Stimulated activated CD4-positive, alpha-beta T cell treated with anti-CD3 and anti-CD28 coated beads, TNF-alpha, amount 100 ng/mL, for 48 hours (primary cell): ENCODE measurements around the gene HSPB7.
"Not testable (repeated sequence)": the region's sequence is repeated elsewhere in the genome, so short reads cannot be mapped to it uniquely, and the experiment has no call there.

Experiments
- DNase-seq, 3 donors: peaks; one replicate each; pipeline ENCODE4 v3.0.0-alpha.2; 2020; ENCODE audit warnings: low read depth in 3 of 3

The HSPB7 gene

DNA sequence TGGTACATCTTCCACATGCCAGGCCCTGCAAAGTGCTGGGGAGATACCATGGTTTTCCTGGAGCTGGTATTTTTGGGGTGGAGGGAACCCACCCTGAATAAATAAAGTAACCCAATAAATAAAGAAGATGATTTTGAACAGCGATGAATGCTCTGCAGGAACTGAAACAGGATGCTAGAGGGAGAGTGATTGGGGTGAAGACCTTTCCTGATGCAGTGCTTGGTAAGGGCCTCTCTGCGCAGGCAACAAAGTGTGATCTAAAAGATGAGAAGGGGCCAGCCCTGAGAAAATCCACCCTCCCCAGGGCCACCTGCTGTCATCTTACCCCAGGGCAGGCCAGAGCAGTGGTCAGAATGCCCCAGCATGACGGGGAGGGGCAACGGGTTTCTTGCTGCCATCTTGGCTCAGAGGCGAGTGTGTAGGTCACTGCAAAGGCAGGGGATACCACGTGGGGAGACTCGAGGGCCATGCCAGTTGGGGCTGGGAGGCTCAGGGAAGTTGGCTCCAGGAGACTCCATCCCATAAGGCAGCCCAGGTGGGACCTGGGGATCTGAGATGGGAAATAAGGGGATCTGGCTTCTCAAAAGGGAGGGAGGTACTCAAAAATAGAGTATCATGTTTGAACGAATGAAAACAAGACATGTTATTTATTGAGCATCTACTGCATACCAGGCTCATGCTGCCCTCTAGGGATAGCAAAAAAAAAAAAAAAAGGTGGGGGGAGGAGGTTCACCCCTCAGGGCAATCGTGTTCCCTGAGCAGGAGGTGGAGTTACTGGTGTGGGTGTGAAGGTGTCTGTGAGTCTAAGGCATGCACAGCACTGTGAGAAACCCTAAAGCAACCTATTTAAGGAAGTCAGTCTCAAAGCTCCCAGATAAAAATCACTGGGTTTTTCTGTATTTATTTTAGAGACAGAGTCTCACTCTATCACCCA lies 11.0 kb downstream of the HSPB7 start:
- DNase-seq: no peak

DNA sequence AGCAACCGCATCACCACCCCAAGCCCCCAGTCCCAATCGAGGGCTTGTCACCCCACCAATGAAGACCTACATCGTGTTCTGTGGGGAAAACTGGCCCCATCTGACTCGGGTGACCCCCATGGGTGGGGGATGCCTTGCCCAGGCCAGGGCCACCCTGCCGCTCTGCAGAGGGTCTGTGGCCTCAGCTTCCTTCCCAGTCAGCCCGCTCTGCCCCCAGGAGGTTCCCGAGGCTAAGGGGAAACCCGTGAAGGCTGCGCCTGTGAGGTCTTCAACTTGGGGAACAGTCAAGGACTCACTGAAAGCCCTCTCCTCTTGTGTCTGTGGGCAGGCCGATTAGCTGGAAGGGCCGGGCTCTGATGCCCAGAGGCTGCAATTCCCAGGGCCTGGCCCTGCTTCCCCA lies 11.8 kb downstream of the HSPB7 start:
- DNase-seq: no peak

DNA sequence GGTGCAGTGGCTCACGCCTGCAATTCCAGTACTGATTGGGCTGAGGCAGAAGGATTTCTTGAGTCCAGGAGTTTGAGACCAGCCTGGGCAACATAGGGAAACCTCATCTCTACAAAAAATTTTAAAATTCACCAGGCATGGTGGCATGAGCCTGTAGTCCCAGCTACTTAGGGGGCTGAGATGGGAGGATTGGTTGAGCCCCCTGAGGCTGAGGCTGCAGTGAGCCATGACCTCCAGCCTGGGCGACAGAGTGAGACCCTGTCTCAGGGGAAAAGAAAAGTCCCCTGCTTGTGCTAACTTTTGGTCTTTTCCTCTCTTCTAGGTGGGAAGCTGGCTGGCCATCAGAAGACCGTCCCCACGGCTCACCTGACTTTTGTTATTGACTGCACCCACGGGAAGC lies 12.2 kb downstream of the HSPB7 start:
- no peak for DNase-seq

DNA sequence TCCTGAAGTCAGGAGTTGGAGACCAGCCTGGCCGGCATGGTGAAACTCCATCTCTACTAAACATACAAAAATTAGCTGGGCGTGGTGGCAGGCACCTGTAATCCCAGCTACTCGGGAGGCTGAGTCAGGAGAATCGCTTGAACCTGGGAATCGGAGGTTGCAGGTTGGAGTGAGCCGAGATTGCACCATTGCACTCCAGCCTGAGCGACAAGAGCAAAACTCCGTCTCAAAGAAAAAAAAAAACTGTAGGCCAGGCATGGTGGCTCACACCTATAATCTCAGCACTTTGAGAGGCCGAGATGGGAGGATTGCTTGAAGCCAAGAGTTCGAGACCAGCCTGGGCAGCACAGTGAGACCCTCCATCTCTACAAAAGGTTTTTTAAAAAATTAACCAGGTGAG lies 16.6 kb downstream of the HSPB7 start:
- DNase-seq: not testable (repeated sequence)

DNA sequence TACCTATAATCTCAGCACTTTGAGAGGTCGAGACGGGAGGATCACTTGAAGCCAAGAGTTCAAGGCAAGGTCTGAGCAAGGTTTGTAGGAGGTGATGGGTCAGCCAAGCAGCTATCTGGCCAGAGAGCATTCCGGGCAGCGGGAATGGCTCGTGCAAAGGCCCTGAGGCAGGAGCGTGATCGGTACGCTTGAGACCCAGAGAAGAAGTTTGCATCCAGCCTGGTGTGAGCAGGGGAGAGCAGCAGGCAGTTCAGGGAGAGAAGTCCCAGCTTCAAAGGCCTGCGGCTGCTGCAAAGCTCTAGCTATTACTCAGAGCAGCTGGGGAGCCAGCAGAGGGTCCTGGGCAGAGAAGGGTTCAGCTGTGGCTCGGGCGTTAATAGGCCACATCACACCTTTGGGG lies 18.9 kb downstream of the HSPB7 start:
- no peak for DNase-seq

DNA sequence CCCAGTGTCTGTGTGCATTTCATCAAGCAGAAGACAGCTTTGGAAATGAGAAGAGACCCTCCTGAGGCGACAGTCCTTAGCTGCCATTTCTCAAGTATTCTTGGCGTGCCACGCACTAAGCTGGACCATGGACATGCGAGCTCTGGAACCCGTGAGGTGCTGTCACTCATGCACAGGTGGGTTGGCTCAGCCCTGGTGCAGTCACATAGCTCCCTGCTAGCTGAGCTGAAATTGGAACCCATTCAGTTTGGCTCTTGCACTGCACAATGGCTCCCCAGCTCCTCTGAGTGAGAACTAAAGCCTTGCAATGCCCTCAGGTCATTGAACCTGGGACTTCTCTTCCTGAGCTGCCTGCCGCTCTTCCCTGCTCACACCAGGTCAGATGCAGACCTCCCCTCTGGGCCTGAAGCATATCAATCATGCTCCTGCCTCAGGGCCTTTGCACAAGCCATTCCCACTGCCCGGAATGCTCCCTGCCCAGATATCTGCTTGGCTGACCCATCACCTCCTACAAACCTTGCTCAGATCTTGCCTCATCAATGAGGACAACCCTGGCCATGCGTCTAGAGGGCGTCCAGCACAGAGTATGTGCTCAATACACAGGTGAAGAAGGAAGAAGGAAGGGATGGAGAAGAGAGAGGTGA lies 20.1 kb downstream of the HSPB7 start:
- DNase-seq: no peak

DNA sequence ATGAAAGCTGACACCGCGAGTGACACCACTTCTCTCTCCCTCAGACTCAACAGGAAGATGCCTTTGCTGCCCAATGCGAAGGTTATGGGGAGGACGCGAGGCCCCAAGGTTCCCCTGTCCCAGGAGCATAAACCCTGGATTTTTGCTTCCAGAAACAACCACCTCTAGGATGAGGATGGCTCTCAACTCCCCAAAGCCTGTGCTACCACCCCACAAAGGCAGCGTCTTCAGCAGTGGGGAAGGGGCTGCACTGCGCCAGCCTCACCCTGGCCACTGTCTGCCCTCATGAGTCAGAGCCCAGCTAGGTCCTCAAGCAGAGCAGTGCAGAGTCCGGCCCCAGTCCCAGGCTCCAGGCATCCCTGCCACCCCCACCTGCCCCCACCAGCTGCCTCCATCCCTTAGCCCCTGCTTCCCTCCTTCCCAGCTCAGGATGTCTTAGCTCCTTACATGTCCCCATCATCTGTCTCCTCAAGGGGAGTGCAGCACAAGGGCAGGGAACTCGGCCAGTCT lies 20.7 kb downstream of the HSPB7 start:
- DNase-seq: no peak

DNA sequence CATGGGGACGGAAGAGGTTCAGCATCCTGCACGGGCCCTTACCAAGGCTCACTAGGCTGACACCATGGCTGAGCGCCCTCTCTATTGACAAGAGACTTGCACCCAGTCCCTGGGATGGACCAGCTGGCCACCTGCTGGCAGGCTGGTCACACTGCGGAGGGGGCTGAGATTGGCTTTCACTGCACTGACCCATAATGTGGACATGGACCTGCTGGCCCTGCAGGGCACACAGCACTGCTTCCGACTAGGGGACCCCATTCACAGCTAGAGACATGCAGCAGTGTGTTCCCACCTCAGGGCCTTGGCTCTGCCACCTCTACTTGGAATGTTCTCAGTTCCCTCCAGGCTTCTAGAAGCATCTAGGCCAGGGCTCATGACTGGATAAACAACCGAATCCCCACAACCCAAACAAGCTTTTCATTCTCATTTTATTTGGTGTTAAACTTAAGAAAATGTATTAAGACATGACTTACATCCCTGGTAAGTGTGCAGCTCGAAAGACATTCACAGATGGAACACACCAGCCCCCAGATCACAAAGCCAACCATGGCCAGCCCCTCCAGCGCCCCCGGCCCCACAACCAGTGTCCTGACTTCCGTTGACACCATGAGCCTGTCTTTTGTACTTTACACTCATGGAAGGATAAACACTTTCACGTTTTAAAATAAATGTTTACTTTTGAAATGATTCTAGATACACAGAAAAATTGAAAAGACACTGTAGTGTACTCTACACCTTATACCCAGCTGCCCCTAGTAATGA lies 23.1 kb downstream of the HSPB7 start:
- peak in 2 of 3 donors; percentile 23 to 43 for DNase-seq

DNA sequence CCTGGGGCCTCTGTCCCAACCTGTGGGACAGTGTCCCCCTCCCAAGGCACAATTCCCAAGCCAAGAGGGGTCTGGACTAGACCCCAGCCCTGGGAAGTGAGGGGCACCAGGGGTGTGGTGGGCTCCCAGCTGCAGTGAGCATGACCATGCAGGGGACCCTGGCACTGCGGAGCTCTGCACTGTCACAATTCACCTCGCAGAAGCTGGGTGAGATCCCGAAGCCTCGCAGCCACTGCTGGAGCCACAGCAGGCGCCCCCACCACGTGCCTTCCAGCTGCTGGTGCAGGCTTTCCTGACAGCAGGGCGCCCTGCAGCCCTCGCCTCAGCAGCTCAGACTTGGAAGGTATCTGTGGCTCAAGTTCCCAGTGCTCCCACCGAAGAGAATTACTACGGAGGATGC lies 23.8 kb downstream of the HSPB7 start:
- DNase-seq: no peak

DNA sequence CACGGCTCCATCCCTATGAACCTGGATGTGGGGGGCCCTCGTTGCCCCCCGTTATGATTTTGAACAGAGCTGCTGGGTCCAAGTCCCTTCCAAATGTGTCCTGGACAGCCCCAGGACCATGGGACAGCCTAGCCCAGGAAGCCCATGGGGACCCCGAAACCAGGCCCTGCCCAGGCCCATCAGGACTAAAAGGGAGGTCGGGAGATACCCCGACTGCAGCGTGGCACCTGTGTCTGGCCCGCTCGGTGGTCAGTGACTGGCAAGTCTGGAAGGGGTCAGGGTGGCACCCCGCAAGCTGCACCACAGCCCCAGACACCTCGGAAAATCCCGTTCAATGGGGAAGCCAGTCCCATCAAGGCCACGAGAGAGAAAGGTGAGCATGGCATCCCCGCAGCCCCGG lies 24.2 kb downstream of the HSPB7 start:
- no peak for DNase-seq

DNA sequence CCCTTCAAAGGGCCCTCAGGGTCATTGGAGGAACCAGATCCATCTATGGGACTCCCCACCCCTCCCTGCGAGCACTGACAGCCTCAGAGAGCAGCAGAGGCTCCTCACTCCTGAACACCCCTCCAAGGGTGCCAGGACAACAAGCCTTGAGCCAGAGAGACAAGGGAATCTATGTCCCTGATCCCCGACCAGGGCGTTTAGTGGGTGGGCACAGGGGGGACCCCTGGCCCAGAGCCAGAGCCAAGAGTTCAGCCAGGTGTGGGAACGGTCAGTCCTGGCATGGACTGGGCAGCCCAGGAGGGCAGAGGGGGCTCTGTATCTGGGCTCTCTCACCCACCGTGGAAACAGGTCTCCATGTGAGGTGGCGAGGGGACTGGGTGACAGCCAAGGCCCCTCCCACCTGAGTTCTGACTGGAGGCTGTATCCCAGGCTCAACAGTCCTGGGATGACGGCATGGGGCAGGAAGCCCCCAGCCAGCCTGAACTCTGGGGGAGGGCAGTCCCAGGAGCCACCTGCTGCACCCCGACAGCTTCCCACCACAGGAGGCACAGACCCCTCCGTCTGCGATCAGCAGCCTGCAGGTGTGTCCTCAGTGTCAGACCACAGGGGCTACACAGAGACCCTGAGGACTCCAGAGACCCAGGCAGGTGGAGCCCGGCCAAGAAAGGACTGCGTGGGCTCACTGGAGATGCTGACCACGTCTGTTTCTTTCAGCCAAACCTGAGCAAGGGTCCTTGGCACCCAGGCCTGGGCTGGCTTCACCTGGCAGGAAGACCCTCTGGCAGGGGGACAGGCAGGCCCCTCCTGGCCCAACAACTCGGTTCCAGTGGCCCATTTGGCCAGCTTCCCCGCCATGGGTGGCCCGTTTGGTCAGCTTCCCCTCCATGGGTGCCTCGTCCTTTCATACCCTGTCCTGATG lies 25.0 kb downstream of the HSPB7 start:
- DNase-seq: no peak

DNA sequence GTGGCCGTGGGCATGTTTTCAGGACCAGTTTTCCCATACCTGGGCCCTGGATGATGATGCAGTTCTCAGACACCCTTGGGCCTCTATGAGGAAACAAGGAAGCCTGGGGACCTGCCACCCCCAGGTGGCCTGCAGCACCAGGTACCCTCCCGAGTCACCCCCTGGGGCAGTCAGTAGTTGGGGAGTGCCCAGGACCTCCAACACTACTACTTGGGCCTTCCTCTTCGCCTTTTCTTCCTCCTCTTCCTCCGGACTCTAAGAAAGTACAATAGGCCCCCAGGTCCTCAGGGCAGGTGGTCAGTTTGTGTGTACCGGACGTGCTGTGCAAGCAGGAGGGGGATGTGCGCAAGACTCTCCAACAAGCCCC lies 25.7 kb downstream of the HSPB7 start:
- DNase-seq: no peak

DNA sequence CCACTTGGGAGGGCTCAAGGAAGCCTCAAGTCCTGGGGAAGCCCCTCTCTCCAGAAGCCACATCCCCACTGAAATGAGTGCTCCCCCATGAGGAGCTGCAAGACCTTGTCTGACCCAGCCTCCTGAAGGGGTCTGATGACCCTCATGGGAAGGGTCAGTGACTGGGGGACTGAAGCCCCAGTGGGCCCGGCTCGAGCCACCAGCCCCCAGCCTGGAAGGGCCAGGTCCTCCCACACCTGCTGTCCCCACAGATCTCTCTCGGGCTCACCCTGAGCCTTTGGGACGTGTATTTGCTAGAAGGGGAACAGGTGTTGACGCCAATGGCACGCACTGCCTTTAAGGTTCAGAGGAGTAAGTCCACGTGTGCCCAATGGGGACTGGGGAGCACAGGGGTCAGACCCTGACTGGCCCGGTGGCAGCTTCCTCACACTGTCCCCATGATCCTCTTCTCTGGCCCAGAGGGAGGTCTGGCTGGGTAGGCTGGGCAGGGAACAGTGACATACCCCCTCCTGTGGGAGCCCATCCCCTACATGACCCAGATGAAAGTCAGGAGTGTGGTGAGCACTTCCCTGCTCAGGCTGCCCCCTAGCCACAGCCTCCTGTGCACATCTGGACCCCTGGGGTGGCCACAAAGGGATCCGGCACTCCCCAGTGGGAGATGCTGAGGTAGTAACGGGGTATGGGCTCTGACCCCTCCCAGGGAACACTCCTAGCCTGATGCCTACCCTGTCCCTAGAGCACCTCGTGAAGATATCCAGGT lies 26.2 kb downstream of the HSPB7 start:
- DNase-seq: no peak

DNA sequence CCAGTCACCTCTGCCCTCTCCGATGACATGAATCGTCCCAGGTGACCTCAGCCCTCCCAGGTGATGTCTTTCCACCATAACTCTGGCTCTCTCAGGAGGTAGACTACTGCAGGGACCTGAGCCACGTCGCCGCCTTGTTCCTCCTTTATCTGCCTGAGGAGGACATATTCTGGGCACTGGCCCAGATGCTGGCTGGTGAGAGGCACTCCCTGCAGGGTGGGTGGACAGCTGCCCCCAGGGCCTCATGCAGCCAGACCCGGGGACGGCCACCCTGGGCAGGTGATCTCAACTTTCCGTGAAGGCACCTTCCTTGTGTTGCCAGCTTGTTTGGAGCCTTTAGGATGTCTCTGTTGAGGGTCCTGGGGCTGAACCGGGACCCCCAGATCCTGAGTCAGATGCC lies 28.1 kb downstream of the HSPB7 start:
- no peak for DNase-seq

DNA sequence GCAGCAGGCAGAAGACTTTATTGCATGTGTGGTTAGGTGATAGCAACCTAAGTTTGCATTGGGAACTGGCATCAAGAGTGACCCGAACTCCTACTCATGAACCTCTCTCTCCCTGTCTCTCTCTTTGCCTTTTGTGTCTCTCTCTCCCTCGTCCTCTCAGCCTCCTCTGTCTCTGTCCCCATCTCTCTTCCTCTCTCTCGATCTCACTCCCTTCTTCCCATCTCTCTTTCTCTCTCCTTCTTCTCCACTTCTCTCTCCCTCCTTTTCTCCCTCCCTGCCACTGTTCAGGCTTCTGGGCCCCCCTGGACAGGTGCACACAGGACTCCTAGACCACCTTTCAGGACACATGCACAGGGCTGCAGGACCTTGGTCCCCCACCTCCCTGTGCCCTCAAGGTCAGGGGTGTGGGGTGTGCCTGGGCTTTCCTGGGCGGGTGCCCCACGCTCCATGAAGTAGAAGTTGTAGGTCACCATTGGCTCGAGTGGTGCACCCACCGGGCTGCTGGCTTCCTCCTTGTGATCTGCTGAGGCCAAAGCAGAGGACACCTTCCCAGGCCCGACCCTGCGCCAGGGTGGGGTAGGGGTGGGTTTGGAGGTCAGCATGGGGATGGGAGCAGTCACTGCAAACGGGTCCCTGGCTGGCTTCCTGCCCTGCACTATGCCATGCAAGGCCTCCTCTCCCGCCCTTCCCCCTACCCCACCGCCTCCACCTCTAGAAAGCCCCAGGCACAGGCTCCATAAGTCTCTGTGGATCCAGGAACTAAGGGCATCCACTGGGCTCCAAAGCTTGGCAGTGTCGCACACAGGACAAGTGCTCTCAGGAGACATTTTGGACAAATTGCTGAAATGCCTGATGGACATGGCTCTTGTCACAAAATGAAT lies 28.7 kb downstream of the HSPB7 start:
- no peak for DNase-seq

DNA sequence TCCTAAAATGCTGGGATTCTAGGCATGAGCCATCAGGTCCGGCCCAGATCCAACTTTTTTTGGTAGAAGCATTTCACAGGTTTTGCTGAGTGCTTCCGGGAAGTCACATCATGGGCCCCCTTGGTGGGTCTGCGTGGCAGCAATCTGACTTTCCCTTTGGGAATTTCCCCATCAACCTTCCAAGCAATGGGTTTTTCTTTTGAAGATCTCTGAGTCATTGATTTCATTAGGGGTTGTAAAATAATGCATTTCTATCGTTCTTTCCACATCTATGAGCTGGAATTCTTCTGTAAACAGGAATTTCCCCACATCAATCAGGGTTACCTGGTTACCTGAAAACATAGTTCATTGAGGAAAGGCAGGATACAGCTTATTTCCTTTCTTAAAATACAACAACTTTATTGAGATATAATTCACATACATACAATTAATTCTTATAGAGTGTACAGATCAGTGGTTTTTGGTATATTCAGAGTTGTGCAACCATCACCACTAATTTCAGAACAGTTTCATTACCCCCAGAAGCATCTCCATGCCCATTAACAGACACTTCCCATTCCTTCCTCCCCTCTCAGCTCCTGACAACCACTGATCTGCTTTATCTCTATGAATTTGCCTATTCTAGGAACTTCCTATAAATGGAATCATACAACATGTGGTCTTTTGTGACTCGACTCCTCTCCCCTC lies 32.1 kb downstream of the HSPB7 start:
- no peak for DNase-seq

DNA sequence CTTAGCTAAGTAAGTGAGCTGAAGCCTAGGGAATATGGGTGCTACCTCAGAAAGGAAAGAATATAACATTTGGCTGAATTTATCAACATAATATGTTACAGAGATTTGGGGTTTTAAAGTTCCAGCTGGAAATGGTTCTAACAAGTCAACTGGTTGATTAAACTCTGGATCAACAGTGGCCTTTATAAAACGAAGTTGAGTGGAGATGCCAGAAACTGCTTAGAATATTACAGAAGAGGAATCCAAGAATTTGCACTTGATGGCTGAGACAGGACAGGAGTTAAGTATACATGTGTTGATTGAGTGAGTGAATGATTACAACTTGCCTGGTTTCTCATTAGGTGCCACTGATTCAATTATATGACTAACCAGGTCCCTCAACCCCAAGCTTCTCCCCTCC lies 34.6 kb downstream of the HSPB7 start:
- no peak for DNase-seq

DNA sequence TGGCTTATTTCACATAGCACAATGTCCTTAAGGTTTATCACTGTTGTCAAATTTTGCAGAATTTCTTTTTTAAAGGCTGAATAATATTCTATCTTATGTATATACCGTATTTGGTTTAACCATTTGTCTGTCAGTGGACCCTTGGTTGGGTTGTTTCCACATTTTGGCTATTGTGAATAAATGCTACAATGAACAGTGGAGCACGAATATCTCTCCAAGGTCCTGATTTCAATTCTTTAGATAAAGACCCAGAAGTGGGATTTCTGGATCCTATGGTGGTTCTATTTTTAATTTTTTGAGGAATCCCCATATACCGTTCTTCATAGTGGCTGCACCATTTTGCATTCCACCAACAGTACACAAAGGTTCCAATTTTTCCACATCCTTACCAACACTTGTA lies 36.2 kb downstream of the HSPB7 start:
- DNase-seq: no peak

DNA sequence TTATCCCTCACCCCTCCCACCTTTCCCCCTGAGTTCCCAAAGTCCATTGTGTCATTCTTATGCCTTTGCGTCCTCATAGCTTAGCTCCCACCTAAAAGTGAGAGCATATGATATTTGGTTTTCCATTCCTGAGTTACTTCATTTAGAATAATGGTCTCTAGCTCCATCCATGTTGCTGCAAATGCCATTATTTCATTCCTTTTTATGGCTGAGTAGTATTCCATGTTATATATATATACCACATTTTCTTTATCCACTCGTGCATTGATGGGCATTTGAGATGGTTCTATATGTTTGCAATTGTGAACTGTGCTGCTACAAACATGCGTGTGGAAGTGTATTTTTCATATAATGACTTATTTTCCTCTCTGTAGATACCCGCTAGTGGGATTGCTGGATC lies 39.9 kb downstream of the HSPB7 start:
- DNase-seq: not testable (repeated sequence)
